SJCRH30 (cell line): ENCODE results near the gene ZNF525. TPM values are rescaled to one million over a fixed set of nuclear protein-coding genes. Genes with fewer than 3 reads are reported as not detected.
A peak's percentile ranks its signal among the peaks of the same experiment; 100 is the strongest.

Experiments
- DNase-seq, 2 experiments: peaks; one replicate each; pipeline ENCODE4 v3.0.0-alpha.2; 2015 to 2020
- H3K27ac ChIP-seq: fragments of 250-450 bp; sonication (Bioruptor Pico); 2 replicates; pipeline ENCODE4 v1.5.1; 2020; ENCODE audit warnings: mild to moderate bottlenecking, moderate library complexity
- H3K27me3 ChIP-seq: fragments of 250-450 bp; sonication (Bioruptor Pico); 2 replicates; pipeline ENCODE4 v1.5.1; 2020; ENCODE audit warnings: mild to moderate bottlenecking, moderate library complexity
- H3K36me3 ChIP-seq: fragments of 250-450 bp; sonication (Bioruptor Pico); 2 replicates; pipeline ENCODE4 v1.5.1; 2020; ENCODE audit warnings: mild to moderate bottlenecking, moderate library complexity
- H3K4me1 ChIP-seq: fragments of 250-450 bp; sonication (Bioruptor Pico); 2 replicates; pipeline ENCODE4 v1.5.1; 2020; ENCODE audit warnings: mild to moderate bottlenecking, moderate library complexity
- H3K4me3 ChIP-seq: fragments of 250-450 bp; sonication (Bioruptor Pico); 2 replicates; pipeline ENCODE4 v1.5.1; 2020; ENCODE audit warnings: mild to moderate bottlenecking, moderate library complexity
- H3K9me3 ChIP-seq: fragments of 250-450 bp; sonication (Bioruptor Pico); replicated peaks from 2 replicates; pipeline ENCODE4 v1.5.1; 2020; ENCODE audit warnings: mild to moderate bottlenecking, moderate library complexity
- total RNA-seq: library from RNA; depleted of rRNA; stranded (reverse); fragments of >200 nt; shearing (Covaris generic); gene quantifications from 2 replicates; pipeline ENCODE4 v1.2.3, GENCODE V29; 2014; rRNA removed

Gene ZNF525
- total RNA-seq, 1 experiment from 2014 or later = 14.7 TPM

- Histone ChIP-seq H3K36me3 (no peaks in the 10 kb centered on the region), H3K9me3 (no peaks in the 10 kb centered on the region), H3K4me1 (no peaks in the 10 kb centered on the region), H3K27me3 (no peaks in the 10 kb centered on the region), H3K4me3 (no peak overlapping the region), H3K27ac (no peak overlapping the region)
- DNase-seq = peak; percentile 71 to 84
Observed at GRCh38 chr19:53424968-53425597, 59.6 kb downstream of the ZNF525 start.

- no peaks in the 10 kb centered on the region for H3K9me3 ChIP-seq
- peaks cover 7% of the 10 kb centered on the region; the same call in 1 of the 2 replicates for H3K36me3 ChIP-seq
- H3K4me3 ChIP-seq = peak within 1 kb of the TSS; percentile 80
- H3K4me1 ChIP-seq = no peaks in the 10 kb centered on the region
- no peaks in the 10 kb centered on the region for H3K27me3 ChIP-seq
- peak within 1 kb of the TSS; percentile 61 for H3K27ac ChIP-seq
- DNase-seq = peak; percentile 95 to 96
Observed at GRCh38 chr19:53431399-53432087, 66.0 kb downstream of the ZNF525 start, which contains the start of gene ZNF761. Gene ZNF761 (plus strand): TSS chr19:53431984. CDS start chr19:53447269, 15,285 bp downstream.

GRCh38 chr19:53432088-53432661 is 66.7 kb downstream of the ZNF525 start:
- peak; percentile 26 to 32 for DNase-seq
- peak overlapping the region; percentile 61 for H3K27ac ChIP-seq
- H3K36me3 ChIP-seq = peaks cover 7% of the 10 kb centered on the region; the same call in 1 of the 2 replicates
- peak overlapping the region; percentile 80 for H3K4me3 ChIP-seq
- no peaks in the 10 kb centered on the region for H3K27me3 ChIP-seq
- H3K9me3 ChIP-seq = no peaks in the 10 kb centered on the region
- H3K4me1 ChIP-seq = no peaks in the 10 kb centered on the region

Other genes starting within 250 kb of the ZNF525 start
- gene ZNF415, start 232.8 kb upstream of the ZNF525 start, total RNA-seq = 9.0 and 10.6 TPM in 2 replicates
- 15.5 and 17.5 TPM in 2 replicates for gene ZNF347, start 206.7 kb upstream of the ZNF525 start, total RNA-seq
- gene ZNF665, start 172.3 kb upstream of the ZNF525 start, total RNA-seq = 2.6 and 2.9 TPM in 2 replicates
- 12.1 and 13.1 TPM in 2 replicates for gene ZNF677, start 110.8 kb upstream of the ZNF525 start, total RNA-seq
- gene VN1R2, start 107.4 kb upstream of the ZNF525 start, total RNA-seq = not detected in 2 replicates
- not detected in 2 replicates for gene VN1R4, start 98.0 kb upstream of the ZNF525 start, total RNA-seq
- gene ZNF845, start 32.0 kb upstream of the ZNF525 start, total RNA-seq = 13.6 TPM in 2 replicates
- gene ZNF765, start 29.4 kb downstream of the ZNF525 start, total RNA-seq = 14.3 and 15.4 TPM in 2 replicates
- gene ZNF761, start 66.3 kb downstream of the ZNF525 start, total RNA-seq = 15.7 and 15.8 TPM in 2 replicates
- gene ZNF813, start 102.0 kb downstream of the ZNF525 start, total RNA-seq = 7.3 and 9.2 TPM in 2 replicates
- gene ZNF331, start 172.4 kb downstream of the ZNF525 start, total RNA-seq = 13.4 and 20.5 TPM in 2 replicates